OCI-LY7 (cell line): ENCODE results near the gene ZNF813.

Source experiments
- EZH2phosphoT487 ChIP-seq: fragments of 200-600 bp; sonication (generic); IDR thresholded peaks from 2 replicates; pipeline ENCODE4 v1.6.1; 2018; ENCODE audit warnings: low read depth, borderline replicate concordance, mild to moderate bottlenecking, mixed run types, antibody characterized with exemption, low read length, moderate library complexity, mixed read lengths
- TF ChIP-seq, protein P1 (sequence below): fragments of 200-600 bp; sonication (generic); conservative IDR thresholded peaks from 2 replicates; pipeline ENCODE4 v1.5.1; 2014; ENCODE audit warnings: mild to moderate bottlenecking, antibody characterized with exemption, low read length, moderate library complexity, mixed read lengths

DNA sequence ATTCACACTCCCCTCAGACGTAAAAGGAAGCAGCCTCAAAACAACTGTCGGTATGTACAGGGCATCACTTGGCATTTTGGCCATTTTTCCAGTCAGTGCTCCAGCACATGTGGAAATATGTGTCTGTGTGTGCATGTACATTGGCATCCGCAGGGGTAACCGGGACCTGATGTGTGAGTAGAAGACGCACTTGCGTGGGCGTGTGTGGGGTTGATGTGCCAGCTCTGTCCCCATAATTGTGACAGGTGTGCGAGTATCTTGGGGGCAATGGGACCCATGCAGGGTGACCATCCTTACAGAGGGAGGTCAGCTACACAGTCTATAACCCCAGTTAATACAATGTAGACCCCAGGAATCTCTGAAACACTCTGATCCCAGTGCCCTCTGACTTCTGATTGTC lies 63.1 kb downstream of the ZNF813 start:
- TF ChIP-seq, protein P1, sequence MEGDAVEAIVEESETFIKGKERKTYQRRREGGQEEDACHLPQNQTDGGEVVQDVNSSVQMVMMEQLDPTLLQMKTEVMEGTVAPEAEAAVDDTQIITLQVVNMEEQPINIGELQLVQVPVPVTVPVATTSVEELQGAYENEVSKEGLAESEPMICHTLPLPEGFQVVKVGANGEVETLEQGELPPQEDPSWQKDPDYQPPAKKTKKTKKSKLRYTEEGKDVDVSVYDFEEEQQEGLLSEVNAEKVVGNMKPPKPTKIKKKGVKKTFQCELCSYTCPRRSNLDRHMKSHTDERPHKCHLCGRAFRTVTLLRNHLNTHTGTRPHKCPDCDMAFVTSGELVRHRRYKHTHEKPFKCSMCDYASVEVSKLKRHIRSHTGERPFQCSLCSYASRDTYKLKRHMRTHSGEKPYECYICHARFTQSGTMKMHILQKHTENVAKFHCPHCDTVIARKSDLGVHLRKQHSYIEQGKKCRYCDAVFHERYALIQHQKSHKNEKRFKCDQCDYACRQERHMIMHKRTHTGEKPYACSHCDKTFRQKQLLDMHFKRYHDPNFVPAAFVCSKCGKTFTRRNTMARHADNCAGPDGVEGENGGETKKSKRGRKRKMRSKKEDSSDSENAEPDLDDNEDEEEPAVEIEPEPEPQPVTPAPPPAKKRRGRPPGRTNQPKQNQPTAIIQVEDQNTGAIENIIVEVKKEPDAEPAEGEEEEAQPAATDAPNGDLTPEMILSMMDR: no peak
- no peak for TF ChIP-seq EZH2phosphoT487
